Neural cell (in vitro differentiated cells): Measurements from ENCODE around the gene MYF5. TPM values are rescaled to one million over a fixed set of nuclear protein-coding genes. Genes with fewer than 3 reads are reported as not detected.

ENCODE experiments used
- H2AFZ ChIP-seq: fragments of 200-600, 300-800 bp; sonication (generic), shearing (Covaris generic); 2 replicates; pipeline ENCODE4 v1.6.0; 2014; ENCODE audit warnings: low read depth, mild to moderate bottlenecking, antibody characterized with exemption, low read length, moderate library complexity
- H3F3A ChIP-seq: fragments of 200-600 bp; shearing (Covaris generic); 2 replicates; pipeline ENCODE4 v1.6.1; 2016; ENCODE audit warnings: mild to moderate bottlenecking, moderate library complexity, mixed read lengths, antibody characterized with exemption, low read length; ENCODE audit not compliant: insufficient read depth, poor library complexity, severe bottlenecking
- H3K27ac ChIP-seq: fragments of 200-600, 300-800 bp; sonication (generic), shearing (Covaris generic); 2 replicates; pipeline ENCODE4 v1.5.1; 2014; ENCODE audit warnings: mild to moderate bottlenecking, low read length, moderate library complexity
- H3K27me3 ChIP-seq: fragments of 300-800, 200-600 bp; sonication (generic), shearing (Covaris generic); 2 replicates; pipeline ENCODE4 v1.6.0; 2014; ENCODE audit warnings: mild to moderate bottlenecking, low read depth, low read length, moderate library complexity; ENCODE audit not compliant: insufficient read depth
- H3K36me3 ChIP-seq: fragments of 300-800, 200-600 bp; sonication (generic), shearing (Covaris generic); 2 replicates; pipeline ENCODE4 v1.5.1; 2014; ENCODE audit warnings: mild to moderate bottlenecking, antibody characterized with exemption, low read length, moderate library complexity; ENCODE audit not compliant: insufficient read depth
- H3K4me2 ChIP-seq: fragments of 300-800, 200-600 bp; sonication (generic), shearing (Covaris generic); 2 replicates; pipeline ENCODE4 v1.6.0; 2014; ENCODE audit warnings: mild to moderate bottlenecking, low read length
- H3K4me3 ChIP-seq: fragments of 300-800, 200-600 bp; sonication (generic), shearing (Covaris generic); 2 replicates; pipeline ENCODE4 v1.5.1; 2014; ENCODE audit warnings: mild to moderate bottlenecking, low read length, moderate library complexity
- H3K79me2 ChIP-seq: fragments of 200-600 bp; shearing (Covaris generic); replicated peaks from 2 replicates; pipeline ENCODE4 v1.6.0; 2014; ENCODE audit warnings: mild to moderate bottlenecking, low read length, moderate library complexity; ENCODE audit not compliant: insufficient read depth
- H3K9ac ChIP-seq: fragments of 300-800, 200-600 bp; sonication (generic), shearing (Covaris generic); 2 replicates; pipeline ENCODE4 v1.6.1; 2016; ENCODE audit warnings: mild to moderate bottlenecking, low read length, mixed read lengths
- H3K9me2 ChIP-seq: fragments of 200-600 bp; shearing (Covaris generic); 2 replicates; pipeline ENCODE4 v1.6.1; 2016; ENCODE audit warnings: mild to moderate bottlenecking, low read length, mixed read lengths; ENCODE audit not compliant: insufficient read depth
- H3K9me3 ChIP-seq: fragments of 200-600, 300-800 bp; sonication (generic), shearing (Covaris generic); 2 replicates; pipeline ENCODE4 v1.6.1; 2016; ENCODE audit warnings: mild to moderate bottlenecking, mixed run types, low read length, moderate library complexity, mixed read lengths
- H4K20me1 ChIP-seq: fragments of 200-600 bp; shearing (Covaris generic); 2 replicates; pipeline ENCODE4 v1.6.1; 2016; ENCODE audit warnings: mild to moderate bottlenecking, mixed run types; ENCODE audit not compliant: insufficient read depth
- EP300 ChIP-seq: fragments of 450-650 bp; conservative IDR thresholded peaks from 2 replicates; pipeline ENCODE4 v1.6.1; 2014; ENCODE audit warnings: antibody characterized with exemption, mild to moderate bottlenecking, moderate library complexity; ENCODE audit not compliant: poor library complexity, severe bottlenecking
- EZH2 ChIP-seq: fragments of 200-600, 300-800 bp; shearing (Covaris generic), sonication (generic); IDR thresholded peaks from 2 replicates; pipeline ENCODE4 v1.6.1; 2014; ENCODE audit warnings: antibody characterized with exemption, low read length, borderline replicate concordance, mild to moderate bottlenecking; ENCODE audit not compliant: insufficient read depth, poor library complexity, severe bottlenecking
- MXI1 ChIP-seq: fragments of 450-650 bp; conservative IDR thresholded peaks from 2 replicates; pipeline ENCODE4 v1.6.1; 2014; ENCODE audit warnings: antibody characterized with exemption, mild to moderate bottlenecking; ENCODE audit not compliant: poor library complexity, severe bottlenecking
- POLR2AphosphoS5 ChIP-seq: IDR thresholded peaks from 2 replicates; pipeline ENCODE4 v1.6.1; 2012
- RAD21 ChIP-seq: fragments of 450-650 bp; conservative IDR thresholded peaks from 2 replicates; pipeline ENCODE4 v1.6.1; 2014; ENCODE audit warnings: antibody characterized with exemption, mild to moderate bottlenecking, moderate library complexity
- REST ChIP-seq: IDR thresholded peaks from 2 replicates; pipeline ENCODE4 v1.6.1; 2012; ENCODE audit warnings: borderline replicate concordance
- SMC3 ChIP-seq: fragments of 450-650 bp; conservative IDR thresholded peaks from 2 replicates; pipeline ENCODE4 v1.6.1; 2014; ENCODE audit warnings: antibody characterized with exemption, mild to moderate bottlenecking, moderate library complexity; ENCODE audit not compliant: poor library complexity
- TAF1 ChIP-seq: IDR thresholded peaks from 2 replicates; pipeline ENCODE4 v1.6.1; 2012; ENCODE audit warnings: low read depth
- polyA plus RNA-seq: library from polyadenylated mRNA; depleted of rRNA; stranded (reverse); fragments of >200 nt; gene quantifications from 2 replicates; pipeline ENCODE4 v1.2.3, GENCODE V29; 2014
- TF ChIP-seq, protein P1 (sequence below): fragments of 450-650 bp; IDR thresholded peaks from 2 replicates; pipeline ENCODE4 v1.5.1; 2014; ENCODE audit warnings: antibody characterized with exemption, mild to moderate bottlenecking, moderate library complexity; ENCODE audit not compliant: poor library complexity, severe bottlenecking

The MYF5 gene
- polyA plus RNA-seq, 1 donor from 2014 or later: not detected

GRCh38 chr12:80709811-80710726 is 6.6 kb upstream of the MYF5 start:
- no peaks in the 10 kb centered on the region for H3K9me2 ChIP-seq
- H3K36me3 ChIP-seq: no peaks in the 10 kb centered on the region
- H3K27ac ChIP-seq: no peak overlapping the region
- H2AFZ ChIP-seq: no peak overlapping the region
- H3K27me3 ChIP-seq: peaks cover 50% of the 10 kb centered on the region
- no peak overlapping the region for H3K4me3 ChIP-seq
- TF ChIP-seq REST: no peak
- TF ChIP-seq RAD21: no peak
- TF ChIP-seq MXI1: no peak
- no peak for TF ChIP-seq EZH2
- TF ChIP-seq TAF1: no peak
- no peak for TF ChIP-seq EP300
- TF ChIP-seq, protein P1, sequence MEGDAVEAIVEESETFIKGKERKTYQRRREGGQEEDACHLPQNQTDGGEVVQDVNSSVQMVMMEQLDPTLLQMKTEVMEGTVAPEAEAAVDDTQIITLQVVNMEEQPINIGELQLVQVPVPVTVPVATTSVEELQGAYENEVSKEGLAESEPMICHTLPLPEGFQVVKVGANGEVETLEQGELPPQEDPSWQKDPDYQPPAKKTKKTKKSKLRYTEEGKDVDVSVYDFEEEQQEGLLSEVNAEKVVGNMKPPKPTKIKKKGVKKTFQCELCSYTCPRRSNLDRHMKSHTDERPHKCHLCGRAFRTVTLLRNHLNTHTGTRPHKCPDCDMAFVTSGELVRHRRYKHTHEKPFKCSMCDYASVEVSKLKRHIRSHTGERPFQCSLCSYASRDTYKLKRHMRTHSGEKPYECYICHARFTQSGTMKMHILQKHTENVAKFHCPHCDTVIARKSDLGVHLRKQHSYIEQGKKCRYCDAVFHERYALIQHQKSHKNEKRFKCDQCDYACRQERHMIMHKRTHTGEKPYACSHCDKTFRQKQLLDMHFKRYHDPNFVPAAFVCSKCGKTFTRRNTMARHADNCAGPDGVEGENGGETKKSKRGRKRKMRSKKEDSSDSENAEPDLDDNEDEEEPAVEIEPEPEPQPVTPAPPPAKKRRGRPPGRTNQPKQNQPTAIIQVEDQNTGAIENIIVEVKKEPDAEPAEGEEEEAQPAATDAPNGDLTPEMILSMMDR: no peak
- no peak for TF ChIP-seq SMC3
- no peak for TF ChIP-seq POLR2AphosphoS5
- no peaks in the 10 kb centered on the region for H4K20me1 ChIP-seq
- no peak overlapping the region for H3K4me2 ChIP-seq
- no peaks in the 10 kb centered on the region for H3K79me2 ChIP-seq
- no peak overlapping the region for H3K9ac ChIP-seq
- H3F3A ChIP-seq: no peaks in the 10 kb centered on the region
- H3K9me3 ChIP-seq: no peaks in the 10 kb centered on the region

DNA sequence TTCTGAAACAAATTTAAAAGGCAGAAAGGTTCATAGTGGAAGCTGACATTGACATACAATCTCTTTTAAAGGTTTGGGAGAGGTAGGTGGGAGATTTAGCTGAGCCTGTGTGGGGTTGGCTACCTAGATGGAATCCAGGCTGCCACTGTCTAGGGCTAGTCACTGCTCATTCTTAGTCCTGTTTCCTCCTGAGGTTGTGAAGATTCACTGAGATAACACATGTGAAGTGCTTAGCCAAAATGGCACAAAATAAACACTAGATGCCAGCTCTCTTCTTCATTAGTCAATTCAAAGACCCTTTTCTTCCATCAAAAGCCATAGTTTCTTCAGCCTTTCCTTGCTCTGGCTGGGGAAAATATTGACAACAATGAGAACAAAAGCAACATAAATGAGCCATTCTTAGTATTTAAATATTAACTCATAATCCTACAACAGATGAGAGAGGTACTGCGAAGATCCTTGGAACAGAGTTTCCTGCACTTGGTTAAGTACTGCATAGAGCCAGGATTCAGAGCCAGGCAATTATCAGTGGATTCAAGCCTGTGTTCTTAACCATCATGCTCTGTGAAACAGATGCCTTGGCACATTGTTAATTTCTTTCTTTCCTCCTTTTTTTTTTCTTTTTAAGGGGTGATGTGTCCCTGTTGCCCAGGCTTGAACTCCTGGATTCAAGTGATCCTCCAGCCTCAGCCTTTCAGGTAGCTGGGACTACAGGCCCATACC is 5.8 kb upstream of the MYF5 start:
- no peak for TF ChIP-seq EZH2
- TF ChIP-seq, protein P1: no peak
- no peak for TF ChIP-seq SMC3
- no peak for TF ChIP-seq TAF1
- no peak for TF ChIP-seq POLR2AphosphoS5
- no peak for TF ChIP-seq REST
- TF ChIP-seq RAD21: no peak
- TF ChIP-seq EP300: no peak
- TF ChIP-seq MXI1: no peak
- Histone ChIP-seq H3K27ac (no peak overlapping the region), H3F3A (no peaks in the 10 kb centered on the region), H3K9me3 (no peaks in the 10 kb centered on the region), H3K27me3 (peaks cover 50% of the 10 kb centered on the region), H4K20me1 (no peaks in the 10 kb centered on the region), H3K4me3 (no peak overlapping the region), H2AFZ (no peak overlapping the region), H3K9me2 (no peaks in the 10 kb centered on the region), H3K79me2 (no peaks in the 10 kb centered on the region), H3K4me2 (no peak overlapping the region), H3K36me3 (no peaks in the 10 kb centered on the region), H3K9ac (no peak overlapping the region)
